ENCODE measurements around the gene MCEMP1.
A peak's percentile ranks its signal among the peaks of the same experiment; 100 is the strongest.

The MCEMP1 gene

DNA sequence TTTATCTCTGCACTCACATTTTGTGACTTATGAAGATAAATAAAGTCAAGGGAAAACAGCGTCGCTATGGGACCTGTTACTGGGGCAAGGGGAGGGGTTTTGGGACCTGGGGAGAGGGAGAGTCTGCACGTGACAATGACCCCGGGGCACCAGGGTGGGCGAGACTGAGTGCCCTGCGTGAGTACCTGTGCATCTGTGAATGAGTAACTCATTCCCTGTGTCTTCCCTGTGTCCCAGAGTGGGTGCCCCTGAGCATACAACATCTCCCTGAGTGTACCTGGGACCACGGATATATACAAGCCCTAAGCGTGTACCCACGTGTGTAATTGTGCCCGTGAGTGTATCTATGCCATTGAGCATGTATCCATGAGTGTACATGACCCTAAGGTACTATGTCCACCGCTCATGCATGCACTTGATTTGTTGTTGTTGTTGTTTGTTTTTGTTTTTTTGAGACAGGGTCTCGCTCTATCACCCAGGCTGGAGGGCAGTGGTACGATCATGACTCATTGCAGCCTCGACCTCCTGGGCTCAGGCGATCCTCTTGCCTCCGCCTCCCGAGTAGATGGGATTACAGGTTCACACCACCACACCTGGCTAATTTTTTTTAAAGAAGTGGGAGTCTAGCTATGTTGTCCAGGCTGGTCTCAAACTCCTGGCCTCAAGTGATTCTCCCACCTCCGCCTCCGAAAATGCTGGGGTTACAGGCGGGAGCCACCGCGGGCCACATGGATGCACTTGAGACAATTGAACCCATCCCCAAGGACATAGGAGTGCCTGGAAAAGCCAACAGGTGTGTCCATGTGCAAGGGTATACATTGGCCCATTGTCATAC lies 3.1 kb downstream of the MCEMP1 start:
- Histone ChIP-seq H3F3A (ENCODE audit: control insufficient read depth, insufficient read depth) (no peaks in the 10 kb centered on the region; the same call in 1 of the 2 replicates), H3K9me2 (replicated peaks; ENCODE audit: control insufficient read depth, low read length) (no peaks in the 10 kb centered on the region), H3K4me1 (ENCODE audit: control insufficient read depth, low read length) (peaks cover 61% of the 10 kb centered on the region), H3K27ac (ENCODE audit: low read depth, low read length) (no peak overlapping the region), H3K4me2 (ENCODE audit: low read length) (peak overlapping the region; percentile 92), H3K4me3 (ENCODE audit: low read length) (peak overlapping the region; percentile 97), H4K20me1 (ENCODE audit: control insufficient read depth, insufficient read depth, low read depth, low read length) (no peaks in the 10 kb centered on the region), H3K36me3 (ENCODE audit: control insufficient read depth, low read length) (peaks cover 17% of the 10 kb centered on the region), H3K27me3 (ENCODE audit: control insufficient read depth, low read length) (no peaks in the 10 kb centered on the region; the same call in 1 of the 2 replicates), H3K9me3 (ENCODE audit: control insufficient read depth, insufficient read depth, low read length) (no peaks in the 10 kb centered on the region), H3K79me2 (ENCODE audit: control insufficient read depth, low read length) (peaks cover 21% of the 10 kb centered on the region)
- TF ChIP-seq EZH2phosphoT487 (IDR thresholded peaks at IDR 0.05; ENCODE audit: borderline replicate concordance, low read length), result no peak
- TF ChIP-seq, protein P1, sequence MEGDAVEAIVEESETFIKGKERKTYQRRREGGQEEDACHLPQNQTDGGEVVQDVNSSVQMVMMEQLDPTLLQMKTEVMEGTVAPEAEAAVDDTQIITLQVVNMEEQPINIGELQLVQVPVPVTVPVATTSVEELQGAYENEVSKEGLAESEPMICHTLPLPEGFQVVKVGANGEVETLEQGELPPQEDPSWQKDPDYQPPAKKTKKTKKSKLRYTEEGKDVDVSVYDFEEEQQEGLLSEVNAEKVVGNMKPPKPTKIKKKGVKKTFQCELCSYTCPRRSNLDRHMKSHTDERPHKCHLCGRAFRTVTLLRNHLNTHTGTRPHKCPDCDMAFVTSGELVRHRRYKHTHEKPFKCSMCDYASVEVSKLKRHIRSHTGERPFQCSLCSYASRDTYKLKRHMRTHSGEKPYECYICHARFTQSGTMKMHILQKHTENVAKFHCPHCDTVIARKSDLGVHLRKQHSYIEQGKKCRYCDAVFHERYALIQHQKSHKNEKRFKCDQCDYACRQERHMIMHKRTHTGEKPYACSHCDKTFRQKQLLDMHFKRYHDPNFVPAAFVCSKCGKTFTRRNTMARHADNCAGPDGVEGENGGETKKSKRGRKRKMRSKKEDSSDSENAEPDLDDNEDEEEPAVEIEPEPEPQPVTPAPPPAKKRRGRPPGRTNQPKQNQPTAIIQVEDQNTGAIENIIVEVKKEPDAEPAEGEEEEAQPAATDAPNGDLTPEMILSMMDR (IDR thresholded peaks at IDR 0.05; ENCODE audit: low read depth, low read length, poor library complexity, severe bottlenecking), result no peak

DNA sequence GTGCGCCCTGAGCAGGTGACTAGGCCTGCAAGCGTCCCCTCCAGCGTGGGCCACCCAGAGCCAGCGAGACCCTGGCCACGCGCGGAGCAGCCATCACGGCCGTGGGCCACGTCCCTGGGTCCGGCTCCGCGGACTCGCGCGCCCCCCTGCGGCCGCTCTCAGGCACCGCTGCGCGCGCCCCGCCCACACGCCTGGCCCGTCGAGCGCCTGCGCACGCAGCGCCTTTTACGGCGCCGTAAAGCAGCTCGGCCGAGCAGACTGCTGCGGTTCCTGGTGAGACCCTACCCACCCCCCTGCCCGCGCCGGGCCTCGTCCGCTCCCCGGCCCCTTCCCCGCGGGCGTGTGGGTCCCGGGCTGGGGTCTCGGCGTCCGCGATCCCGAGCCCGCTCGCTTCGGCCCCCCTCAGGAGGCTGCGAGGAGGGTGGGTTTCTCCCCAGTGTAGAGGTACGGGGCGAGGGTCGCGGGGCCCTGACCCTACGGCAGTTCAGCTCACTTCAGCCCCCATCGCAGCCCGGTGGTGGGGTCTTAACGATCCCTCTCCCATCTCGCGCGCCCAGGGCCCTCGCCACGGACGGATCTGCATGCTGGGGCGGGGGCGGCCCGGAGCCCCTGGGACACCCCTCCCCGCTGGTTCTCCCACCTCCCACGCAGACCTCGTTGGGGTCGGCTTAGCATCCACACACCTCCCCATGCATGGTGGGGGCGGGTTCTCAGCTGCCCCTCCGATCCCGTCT lies 3.9 kb downstream of the MCEMP1 start, which contains the start of gene TRAPPC5:
Gene TRAPPC5, plus strand, starts transcription at position 228 of the 734 bp plus-strand sequence. CDS start 1,421 bp downstream, outside the sequence.
- H3F3A ChIP-seq (ENCODE audit: control insufficient read depth, insufficient read depth), result no peaks in the 10 kb centered on the region; the same call in 1 of the 2 replicates
- peaks cover 21% of the 10 kb centered on the region for H3K79me2 ChIP-seq (ENCODE audit: control insufficient read depth, low read length)
- H4K20me1 ChIP-seq (ENCODE audit: control insufficient read depth, insufficient read depth, low read depth, low read length), result no peaks in the 10 kb centered on the region; the same call in 1 of the 2 replicates
- H3K9me3 ChIP-seq (ENCODE audit: control insufficient read depth, insufficient read depth, low read length), result no peaks in the 10 kb centered on the region
- TF ChIP-seq, protein P1 (IDR thresholded peaks at IDR 0.05; ENCODE audit: low read depth, low read length, poor library complexity, severe bottlenecking), result peak; percentile 91
- no peak for TF ChIP-seq EZH2phosphoT487 (IDR thresholded peaks at IDR 0.05; ENCODE audit: borderline replicate concordance, low read length)
- peaks cover 53% of the 10 kb centered on the region for H3K4me1 ChIP-seq (ENCODE audit: control insufficient read depth, low read length)
- peaks cover 17% of the 10 kb centered on the region for H3K36me3 ChIP-seq (ENCODE audit: control insufficient read depth, low read length)
- peak within 1 kb of the TSS; percentile 92 for H3K4me2 ChIP-seq (ENCODE audit: low read length)
- H3K27ac ChIP-seq (ENCODE audit: low read depth, low read length), result peak within 1 kb of the TSS; percentile 18
- peak within 1 kb of the TSS; percentile 97 for H3K4me3 ChIP-seq (ENCODE audit: low read length)
- H3K27me3 ChIP-seq (ENCODE audit: control insufficient read depth, low read length), result no peaks in the 10 kb centered on the region; the same call in 1 of the 2 replicates
- H3K9me2 ChIP-seq (replicated peaks; ENCODE audit: control insufficient read depth, low read length), result no peaks in the 10 kb centered on the region

DNA sequence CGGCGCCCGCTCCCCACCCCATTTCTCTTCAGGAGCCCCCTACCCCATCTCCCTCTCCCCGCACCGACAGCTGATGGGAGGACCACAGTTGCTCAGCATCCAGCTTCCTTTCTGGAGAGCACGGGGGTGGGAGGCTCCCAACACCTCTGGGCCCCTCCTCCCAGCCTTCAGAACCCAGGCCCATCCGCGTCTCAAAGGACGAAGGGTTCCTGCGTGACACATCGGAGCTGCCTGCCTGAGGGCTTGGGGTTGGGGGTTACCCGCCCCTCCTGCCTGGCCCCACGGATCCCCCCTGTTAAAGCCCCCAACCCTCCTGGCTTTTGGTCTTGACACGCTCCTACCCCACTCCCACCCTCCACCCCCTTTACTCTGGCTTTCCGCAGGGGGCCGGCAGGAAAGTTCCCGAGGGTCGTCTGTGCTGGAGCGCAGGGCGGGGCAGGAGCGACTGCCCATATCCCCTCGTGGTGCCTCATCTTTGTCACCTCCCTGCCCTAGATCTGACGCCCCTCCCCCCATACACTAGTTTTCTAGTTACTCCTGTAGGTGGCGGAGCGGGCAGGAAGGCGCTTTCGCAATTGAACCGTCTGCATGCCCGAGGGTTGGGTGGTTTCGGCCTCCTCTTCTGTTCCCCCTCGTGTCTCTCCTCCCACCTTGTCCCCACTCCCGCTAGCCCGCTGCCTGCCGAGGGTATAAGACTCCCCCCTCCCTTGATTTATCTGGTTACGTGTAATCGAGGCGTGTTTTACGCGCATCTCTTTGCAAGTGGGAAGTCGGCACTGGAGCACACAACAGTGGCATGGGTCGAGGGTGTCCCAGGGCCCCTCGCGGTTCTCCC lies 4.7 kb downstream of the MCEMP1 start:
- Histone ChIP-seq H3K4me2 (ENCODE audit: low read length) (peak overlapping the region; percentile 92), H3K27ac (ENCODE audit: low read depth, low read length) (0 out of 2 replicates have a peak overlapping the region, but pooled peaks have one; percentile 18), H3K36me3 (ENCODE audit: control insufficient read depth, low read length) (peaks cover 17% of the 10 kb centered on the region), H4K20me1 (ENCODE audit: control insufficient read depth, insufficient read depth, low read depth, low read length) (no peaks in the 10 kb centered on the region; the same call in 1 of the 2 replicates), H3K4me1 (ENCODE audit: control insufficient read depth, low read length) (peaks cover 45% of the 10 kb centered on the region), H3K9me3 (ENCODE audit: control insufficient read depth, insufficient read depth, low read length) (no peaks in the 10 kb centered on the region), H3F3A (ENCODE audit: control insufficient read depth, insufficient read depth) (no peaks in the 10 kb centered on the region), H3K9me2 (replicated peaks; ENCODE audit: control insufficient read depth, low read length) (no peaks in the 10 kb centered on the region), H3K4me3 (ENCODE audit: low read length) (peak overlapping the region; percentile 97), H3K27me3 (ENCODE audit: control insufficient read depth, low read length) (no peaks in the 10 kb centered on the region; the same call in 1 of the 2 replicates), H3K79me2 (ENCODE audit: control insufficient read depth, low read length) (peaks cover 21% of the 10 kb centered on the region)
- TF ChIP-seq, protein P1 (IDR thresholded peaks at IDR 0.05; ENCODE audit: low read depth, low read length, poor library complexity, severe bottlenecking), result peak; percentile 62
- TF ChIP-seq EZH2phosphoT487 (IDR thresholded peaks at IDR 0.05; ENCODE audit: borderline replicate concordance, low read length), result no peak

Measured in DOHH2 (cell line).